ENCODE data around the gene RNF40.

GRCh38 chr16:30797670-30798309, 35.7 kb downstream of the RNF40 start:
- no peak for TF ChIP-seq NFIC (IDR thresholded peaks at IDR 0.05)
- TF ChIP-seq REST (IDR thresholded peaks at IDR 0.05; ENCODE audit: low read depth), result no peak
- no peak for TF ChIP-seq EGR1 (IDR thresholded peaks at IDR 0.05)
- no peak for TF ChIP-seq YY1 (IDR thresholded peaks at IDR 0.05; ENCODE audit: low read depth)
